ELF-1 (cell line): Measurements from ENCODE around the gene KCNH2.
A peak's percentile ranks its signal among the peaks of the same experiment; 100 is the strongest.

Experiments used
- DNase-seq: peaks from one replicate; pipeline ENCODE4 v3.0.0-alpha.2; 2016; ENCODE audit warnings: low read depth, low spot score

The KCNH2 gene

GRCh38 chr7:150909200-150909995, 68.7 kb downstream of the KCNH2 start:
- DNase-seq, result no peak

- no peak for DNase-seq
Observed at GRCh38 chr7:150908173-150908572, 69.9 kb downstream of the KCNH2 start.

GRCh38 chr7:150904011-150904909, 73.9 kb downstream of the KCNH2 start:
- DNase-seq, result no peak

GRCh38 chr7:150903606-150904005, 74.5 kb downstream of the KCNH2 start:
- no peak for DNase-seq

GRCh38 chr7:150902078-150903033, 75.8 kb downstream of the KCNH2 start:
- no peak for DNase-seq

- DNase-seq, result peak; percentile 44
Observed at GRCh38 chr7:150901160-150902035, 76.7 kb downstream of the KCNH2 start.

GRCh38 chr7:150900675-150901074, 77.4 kb downstream of the KCNH2 start:
- no peak for DNase-seq

- DNase-seq, result peak; percentile 93
Observed at GRCh38 chr7:150898475-150899011, 79.6 kb downstream of the KCNH2 start.

GRCh38 chr7:150897502-150898474, 80.3 kb downstream of the KCNH2 start:
- DNase-seq, result no peak

GRCh38 chr7:150896562-150897209, 81.4 kb downstream of the KCNH2 start:
- DNase-seq, result no peak

GRCh38 chr7:150895809-150896208, 82.3 kb downstream of the KCNH2 start:
- no peak for DNase-seq
